ENCODE measurements around the gene SPG7.

DNA sequence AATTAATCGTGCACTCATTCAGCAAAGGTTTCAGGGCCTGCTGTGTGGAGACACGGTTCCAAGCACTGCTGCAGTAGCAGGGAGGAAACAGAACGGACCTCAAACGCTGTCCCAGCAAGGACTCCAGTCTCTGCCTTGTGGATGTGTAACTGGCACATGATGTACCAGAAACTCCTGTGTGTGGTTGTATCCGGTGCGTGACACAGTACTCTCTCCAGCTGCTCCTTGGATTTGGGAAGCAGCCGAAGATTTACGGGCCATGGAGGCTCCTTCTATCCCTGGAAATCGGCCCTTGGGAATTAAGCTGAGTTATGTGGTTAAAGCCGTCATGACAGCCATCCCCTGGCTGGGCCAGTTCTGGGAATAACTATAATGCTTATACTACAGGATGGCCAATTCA, 9.4 kb upstream of the SPG7 start:
- TF ChIP-seq, protein P1, sequence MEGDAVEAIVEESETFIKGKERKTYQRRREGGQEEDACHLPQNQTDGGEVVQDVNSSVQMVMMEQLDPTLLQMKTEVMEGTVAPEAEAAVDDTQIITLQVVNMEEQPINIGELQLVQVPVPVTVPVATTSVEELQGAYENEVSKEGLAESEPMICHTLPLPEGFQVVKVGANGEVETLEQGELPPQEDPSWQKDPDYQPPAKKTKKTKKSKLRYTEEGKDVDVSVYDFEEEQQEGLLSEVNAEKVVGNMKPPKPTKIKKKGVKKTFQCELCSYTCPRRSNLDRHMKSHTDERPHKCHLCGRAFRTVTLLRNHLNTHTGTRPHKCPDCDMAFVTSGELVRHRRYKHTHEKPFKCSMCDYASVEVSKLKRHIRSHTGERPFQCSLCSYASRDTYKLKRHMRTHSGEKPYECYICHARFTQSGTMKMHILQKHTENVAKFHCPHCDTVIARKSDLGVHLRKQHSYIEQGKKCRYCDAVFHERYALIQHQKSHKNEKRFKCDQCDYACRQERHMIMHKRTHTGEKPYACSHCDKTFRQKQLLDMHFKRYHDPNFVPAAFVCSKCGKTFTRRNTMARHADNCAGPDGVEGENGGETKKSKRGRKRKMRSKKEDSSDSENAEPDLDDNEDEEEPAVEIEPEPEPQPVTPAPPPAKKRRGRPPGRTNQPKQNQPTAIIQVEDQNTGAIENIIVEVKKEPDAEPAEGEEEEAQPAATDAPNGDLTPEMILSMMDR (IDR thresholded peaks at IDR 0.05): no peak
- TF ChIP-seq POLR2A (IDR thresholded peaks at IDR 0.05) (no peak), EP300 (IDR thresholded peaks at IDR 0.05) (peak in 1 of 2 donors; percentile 25)
